Right lobe of liver (tissue), 4 donors: ENCODE data around the gene ARHGEF37.

Experiments
- POLR2A ChIP-seq: fragments of 450-650 bp; IDR thresholded peaks from one replicate; pipeline ENCODE4 v1.6.1; 2017; ENCODE audit warnings: antibody characterized with exemption, mild to moderate bottlenecking
- TF ChIP-seq, protein P1 (sequence below), 4 donors: fragments of 200-600 bp in 3 of 4; fragments of 450-650 bp in 1 of 4; IDR thresholded peaks; one replicate each; pipeline versions ENCODE4 v1.5.1 to v1.8.0; 2016 to 2022; ENCODE audit warnings: antibody characterized with exemption in 4 of 4, mild to moderate bottlenecking in 2 of 4
- donor health status: DM: no; HTN: no; CAD: no.
- donor health status: DM: no; HTN: no; CAD: no.
- donor health status: DM: no; HTN: yes; CAD: no.

DNA sequence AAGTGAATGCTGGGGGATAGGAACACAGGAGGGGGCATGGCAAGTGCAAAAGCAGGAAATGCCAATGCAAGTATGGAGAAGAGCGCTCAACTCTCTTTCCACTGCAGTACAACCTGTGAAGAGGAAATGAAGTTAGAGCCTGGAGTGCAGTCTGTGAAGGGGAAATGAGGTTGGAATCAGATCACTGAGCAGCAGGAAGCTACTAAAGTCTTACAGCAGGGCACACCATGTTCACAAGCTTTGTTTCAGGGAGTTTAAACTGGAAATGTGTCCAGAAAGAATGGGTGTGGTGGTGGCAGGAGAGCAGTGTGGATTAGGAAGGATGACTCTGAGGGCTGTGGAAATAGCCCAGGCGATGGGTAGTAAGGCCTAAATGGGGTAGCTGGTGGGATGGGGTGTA, 15.4 kb downstream of the ARHGEF37 start:
- TF ChIP-seq, protein P1, sequence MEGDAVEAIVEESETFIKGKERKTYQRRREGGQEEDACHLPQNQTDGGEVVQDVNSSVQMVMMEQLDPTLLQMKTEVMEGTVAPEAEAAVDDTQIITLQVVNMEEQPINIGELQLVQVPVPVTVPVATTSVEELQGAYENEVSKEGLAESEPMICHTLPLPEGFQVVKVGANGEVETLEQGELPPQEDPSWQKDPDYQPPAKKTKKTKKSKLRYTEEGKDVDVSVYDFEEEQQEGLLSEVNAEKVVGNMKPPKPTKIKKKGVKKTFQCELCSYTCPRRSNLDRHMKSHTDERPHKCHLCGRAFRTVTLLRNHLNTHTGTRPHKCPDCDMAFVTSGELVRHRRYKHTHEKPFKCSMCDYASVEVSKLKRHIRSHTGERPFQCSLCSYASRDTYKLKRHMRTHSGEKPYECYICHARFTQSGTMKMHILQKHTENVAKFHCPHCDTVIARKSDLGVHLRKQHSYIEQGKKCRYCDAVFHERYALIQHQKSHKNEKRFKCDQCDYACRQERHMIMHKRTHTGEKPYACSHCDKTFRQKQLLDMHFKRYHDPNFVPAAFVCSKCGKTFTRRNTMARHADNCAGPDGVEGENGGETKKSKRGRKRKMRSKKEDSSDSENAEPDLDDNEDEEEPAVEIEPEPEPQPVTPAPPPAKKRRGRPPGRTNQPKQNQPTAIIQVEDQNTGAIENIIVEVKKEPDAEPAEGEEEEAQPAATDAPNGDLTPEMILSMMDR (IDR thresholded peaks at IDR 0.05): no peak
- TF ChIP-seq POLR2A: no peak
